Measurements from ENCODE around the gene CLCN2. TPM values are rescaled to one million over a fixed set of nuclear protein-coding genes. Genes with fewer than 3 reads are reported as not detected.

Gene CLCN2
- polyA plus RNA-seq, 1 donor from 2014 or later = 13.4 TPM

GRCh38 chr3:184337981-184338380, 23.4 kb downstream of the CLCN2 start:
- H4K20me1 ChIP-seq (ENCODE audit: insufficient read depth) = no peaks in the 10 kb centered on the region

GRCh38 chr3:184337399-184337714, 24.0 kb downstream of the CLCN2 start, which contains the start of gene FAM131A:
Gene FAM131A, plus strand, starts transcription at chr3:184337600. Its CDS starts 31 bp downstream, at chr3:184337631.
- H2AFZ ChIP-seq (ENCODE audit: low read depth, low read length) = no peak within 1 kb of the TSS
- no peaks in the 10 kb centered on the region for H4K20me1 ChIP-seq (ENCODE audit: insufficient read depth)
- no peaks in the 10 kb centered on the region for H3K9me2 ChIP-seq (ENCODE audit: insufficient read depth, low read length)
- H3K79me2 ChIP-seq (replicated peaks; ENCODE audit: insufficient read depth, low read length) = peaks cover 37% of the 10 kb centered on the region
- H3F3A ChIP-seq (ENCODE audit: insufficient read depth, low read length, poor library complexity, severe bottlenecking) = peaks cover 10% of the 10 kb centered on the region
- H3K4me3 ChIP-seq (ENCODE audit: low read length) = peak within 1 kb of the TSS; percentile 95
- no peaks in the 10 kb centered on the region for H3K9me3 ChIP-seq (ENCODE audit: low read length)
- H3K27ac ChIP-seq (ENCODE audit: low read length) = peak within 1 kb of the TSS; percentile 99
- H3K9ac ChIP-seq (ENCODE audit: low read length) = peak within 1 kb of the TSS; percentile 98
- no peaks in the 10 kb centered on the region for H3K27me3 ChIP-seq (ENCODE audit: insufficient read depth, low read depth, low read length)
- no peaks in the 10 kb centered on the region for H3K36me3 ChIP-seq (ENCODE audit: insufficient read depth, low read length)
- H3K4me2 ChIP-seq (ENCODE audit: low read length) = peak within 1 kb of the TSS; percentile 94
- TF ChIP-seq CTCF (IDR thresholded peaks at IDR 0.05; ENCODE audit: poor library complexity, severe bottlenecking) = no peak
- TF ChIP-seq MXI1 (conservative IDR thresholded peaks at IDR 0.05; ENCODE audit: poor library complexity, severe bottlenecking) = no peak
- no peak for TF ChIP-seq REST (IDR thresholded peaks at IDR 0.05; ENCODE audit: borderline replicate concordance)
- TF ChIP-seq EZH2 (IDR thresholded peaks at IDR 0.05; ENCODE audit: borderline replicate concordance, insufficient read depth, low read length, poor library complexity, severe bottlenecking) = no peak
- no peak for TF ChIP-seq RAD21 (conservative IDR thresholded peaks at IDR 0.05)
- no peak for TF ChIP-seq TAF1 (IDR thresholded peaks at IDR 0.05; ENCODE audit: low read depth)

More at GRCh38 chr3:184337981-184338380, 23.4 kb downstream of the CLCN2 start:
- no peak overlapping the region for H2AFZ ChIP-seq (ENCODE audit: low read depth, low read length)
- H3K36me3 ChIP-seq (ENCODE audit: insufficient read depth, low read length) = no peaks in the 10 kb centered on the region
- H3K9me3 ChIP-seq (ENCODE audit: low read length) = no peaks in the 10 kb centered on the region
- H3K9me2 ChIP-seq (ENCODE audit: insufficient read depth, low read length) = no peaks in the 10 kb centered on the region
- peak overlapping the region; percentile 98 for H3K9ac ChIP-seq (ENCODE audit: low read length)
- peak overlapping the region; percentile 99 for H3K27ac ChIP-seq (ENCODE audit: low read length)
- TF ChIP-seq REST (IDR thresholded peaks at IDR 0.05; ENCODE audit: borderline replicate concordance) (no peak), RAD21 (conservative IDR thresholded peaks at IDR 0.05) (no peak), TAF1 (IDR thresholded peaks at IDR 0.05; ENCODE audit: low read depth) (no peak), EZH2 (IDR thresholded peaks at IDR 0.05; ENCODE audit: borderline replicate concordance, insufficient read depth, low read length, poor library complexity, severe bottlenecking) (no peak), MXI1 (conservative IDR thresholded peaks at IDR 0.05; ENCODE audit: poor library complexity, severe bottlenecking) (no peak), EP300 (conservative IDR thresholded peaks at IDR 0.05; ENCODE audit: poor library complexity, severe bottlenecking) (no peak), CTCF (IDR thresholded peaks at IDR 0.05; ENCODE audit: poor library complexity, severe bottlenecking) (no peak), SMC3 (conservative IDR thresholded peaks at IDR 0.05; ENCODE audit: poor library complexity) (no peak), POLR2AphosphoS5 (IDR thresholded peaks at IDR 0.05) (no peak)
- peak overlapping the region; percentile 95 for H3K4me3 ChIP-seq (ENCODE audit: low read length)
- peak overlapping the region; percentile 94 for H3K4me2 ChIP-seq (ENCODE audit: low read length)
- no peaks in the 10 kb centered on the region for H3K27me3 ChIP-seq (ENCODE audit: insufficient read depth, low read depth, low read length)
- peaks cover 10% of the 10 kb centered on the region for H3F3A ChIP-seq (ENCODE audit: insufficient read depth, low read length, poor library complexity, severe bottlenecking)
- H3K79me2 ChIP-seq (replicated peaks; ENCODE audit: insufficient read depth, low read length) = peaks cover 37% of the 10 kb centered on the region
